B cell (primary cell): Measurements from ENCODE around the gene PHPT1. TPM values are rescaled to one million over a fixed set of nuclear protein-coding genes. Genes with fewer than 3 reads are reported as not detected.
A peak's percentile ranks its signal among the peaks of the same experiment; 100 is the strongest.

ENCODE experiments used
- ATAC-seq: fragments of 200-7000 bp; cut with Tn5 transposase; one replicate; pipeline ENCODE4 v1.10.0; 2021; ENCODE audit warnings: low read depth, mild to moderate bottlenecking, moderate number of reproducible peaks, moderate library complexity
- CTCF ChIA-PET: fragments of 350-600 bp; sonication (Branson Sonifier 250); formaldehyde crosslinking; loops from one replicate; lab custom pipeline; 2021; ENCODE audit warnings: antibody characterized with exemption, inconsistent platforms; lab: Charles Lee
- POLR2A ChIA-PET: fragments of 350-600 bp; sonication (Branson Sonifier 250); formaldehyde crosslinking; loops from one replicate; lab custom pipeline; 2021; ENCODE audit warnings: antibody characterized with exemption; lab: Charles Lee
- DNase-seq: peaks from one replicate; pipeline ENCODE4 v3.0.0; 2013
- H2AFZ ChIP-seq: 2 replicates; pipeline ENCODE4 v1.6.1; 2012; ENCODE audit warnings: mild to moderate bottlenecking, low read depth, low read length; ENCODE audit not compliant: insufficient read depth, poor library complexity, severe bottlenecking
- H3K27ac ChIP-seq, 2 donors: 1 replicate in 1 of 2; 2 replicates in 1 of 2; pipeline ENCODE4 v1.5.1; 2012 to 2013; ENCODE audit warnings: low read length in 2 of 2, mild to moderate bottlenecking in 2 of 2, moderate library complexity in 1 of 2
- H3K27me3 ChIP-seq, 4 experiments: fragments of 200-600 bp in 1 of 4; sonication (generic) in 1 of 4; replicated peaks in 1 of 4; 1 replicate in 2 of 4; 2 replicates in 2 of 4; pipeline versions ENCODE4 v1.6.1 to v1.7.0; 2013 to 2016; ENCODE audit warnings: low read length in 3 of 4, mild to moderate bottlenecking in 2 of 4, mixed read lengths in 1 of 4, moderate library complexity in 1 of 4; ENCODE audit not compliant: insufficient read depth in 4 of 4, control insufficient read depth in 3 of 4; ENCODE audit errors: control extremely low read depth in 1 of 4
- H3K36me3 ChIP-seq, 2 experiments: replicated peaks in 1 of 2; 1 replicate in 1 of 2; 2 replicates in 1 of 2; pipeline versions ENCODE4 v1.6.1 to v1.7.1; 2013; ENCODE audit warnings: low read length in 1 of 2; ENCODE audit not compliant: insufficient read depth in 2 of 2, control insufficient read depth in 1 of 2; ENCODE audit errors: control extremely low read depth in 1 of 2, extremely low read depth in 1 of 2
- H3K4me1 ChIP-seq, 2 donors: fragments of 200-600 bp in 1 of 2; sonication (generic) in 1 of 2; 1 replicate in 1 of 2; 2 replicates in 1 of 2; pipeline versions ENCODE4 v1.5.1 to v1.6.1; 2013 to 2017; ENCODE audit warnings: low read length in 2 of 2; ENCODE audit not compliant: control insufficient read depth in 2 of 2, insufficient read depth in 2 of 2
- H3K4me2 ChIP-seq: replicated peaks from 2 replicates; pipeline ENCODE3; 2012; ENCODE audit warnings: mild to moderate bottlenecking, low read depth, low read length; ENCODE audit not compliant: poor library complexity, severe bottlenecking
- H3K4me3 ChIP-seq, 5 experiments: fragments of 200-600 bp in 1 of 5; sonication (generic) in 1 of 5; 1 replicate in 3 of 5; 2 replicates in 2 of 5; pipeline versions ENCODE4 v1.5.1 to v1.7.0; 2011 to 2016; ENCODE audit warnings: low read length in 4 of 5, mild to moderate bottlenecking in 4 of 5, low read depth in 2 of 5, control low read depth in 1 of 5, moderate library complexity in 1 of 5; ENCODE audit not compliant: insufficient read depth in 1 of 5; ENCODE audit errors: control extremely low read depth in 1 of 5, extremely low read depth in 1 of 5
- H3K79me2 ChIP-seq: fragments of 200-600 bp; sonication (generic); one replicate; pipeline ENCODE4 v1.6.0; 2016; ENCODE audit warnings: low read length; ENCODE audit not compliant: control insufficient read depth, insufficient read depth
- H3K9ac ChIP-seq: fragments of 200-600 bp; sonication (generic); 2 replicates; pipeline ENCODE4 v1.6.1; 2017; ENCODE audit warnings: mild to moderate bottlenecking, low read length, moderate library complexity
- H3K9me3 ChIP-seq, 3 donors: one replicate each; pipeline versions ENCODE4 v1.6.1 to v1.7.1; 2013; ENCODE audit warnings: low read length in 2 of 3; ENCODE audit not compliant: control insufficient read depth in 2 of 3, insufficient read depth in 1 of 3; ENCODE audit errors: control extremely low read depth in 1 of 3
- H4K20me1 ChIP-seq: 2 replicates; pipeline ENCODE4 v1.6.0; 2012; ENCODE audit warnings: mild to moderate bottlenecking, low read length; ENCODE audit not compliant: insufficient read depth, control insufficient read depth, poor library complexity, severe bottlenecking
- H3K27ac Mint-ChIP-seq: one replicate; pipeline ENCODE4 v1.8.0; 2021; ENCODE audit warnings: mixed read lengths
- H3K27me3 Mint-ChIP-seq: one replicate; pipeline ENCODE4 v1.8.0; 2021; ENCODE audit warnings: mixed read lengths
- H3K4me1 Mint-ChIP-seq: one replicate; pipeline ENCODE4 v1.8.0; 2021; ENCODE audit warnings: mixed read lengths
- H3K4me3 Mint-ChIP-seq: one replicate; pipeline ENCODE4 v1.8.0; 2021; ENCODE audit warnings: mixed read lengths
- H3K9me3 Mint-ChIP-seq: one replicate; pipeline ENCODE4 v1.8.0; 2022; ENCODE audit warnings: mixed read lengths; ENCODE audit not compliant: insufficient read depth
- EZH2 ChIP-seq: IDR thresholded peaks from 2 replicates; pipeline ENCODE4 v1.6.1; 2012; ENCODE audit warnings: borderline replicate concordance, low read depth, mild to moderate bottlenecking, moderate library complexity, low read length; ENCODE audit not compliant: insufficient read depth, poor library complexity, severe bottlenecking
- WGBS: methylation state at CpG from one replicate; pipeline ENCODE4 v1.1.5; 2013; ENCODE audit warnings: missing lambda C conversion rate; ENCODE audit not compliant: insufficient coverage; 5-methylcytosine and 5-hydroxymethylcytosine counted together
- intact Hi-C: fragments of 100-400 bp; cut with micrococcal nuclease; formaldehyde crosslinking; loops from one replicate; pipeline ENCODE4 v1.10.0; 2022
- polyA plus RNA-seq: library from polyadenylated mRNA; depleted of rRNA; stranded (reverse); fragments of >200 nt; gene quantifications from 2 replicates; pipeline ENCODE4 v1.2.3, GENCODE V29; 2012
- total RNA-seq, 2 donors: library from RNA; stranded (reverse); fragments of 120-200 nt in 1 of 2; gene quantifications; 1 replicate in 1 of 2; 2 replicates in 1 of 2; pipeline versions ENCODE4 v1.2.3 to v1.2.4, GENCODE V29; 2013 to 2022
- TF ChIP-seq, protein P1 (sequence below): fragments of 200-600 bp; IDR thresholded peaks from one replicate; pipeline ENCODE4 v1.8.0; 2022; ENCODE audit warnings: antibody characterized with exemption, mild to moderate bottlenecking

PHPT1 gene
- total and polyA plus RNA-seq, 2 donors (not counting 1 experiment from before 2014, with no cell fraction given) = 36.5 to 37.2 TPM

DNA sequence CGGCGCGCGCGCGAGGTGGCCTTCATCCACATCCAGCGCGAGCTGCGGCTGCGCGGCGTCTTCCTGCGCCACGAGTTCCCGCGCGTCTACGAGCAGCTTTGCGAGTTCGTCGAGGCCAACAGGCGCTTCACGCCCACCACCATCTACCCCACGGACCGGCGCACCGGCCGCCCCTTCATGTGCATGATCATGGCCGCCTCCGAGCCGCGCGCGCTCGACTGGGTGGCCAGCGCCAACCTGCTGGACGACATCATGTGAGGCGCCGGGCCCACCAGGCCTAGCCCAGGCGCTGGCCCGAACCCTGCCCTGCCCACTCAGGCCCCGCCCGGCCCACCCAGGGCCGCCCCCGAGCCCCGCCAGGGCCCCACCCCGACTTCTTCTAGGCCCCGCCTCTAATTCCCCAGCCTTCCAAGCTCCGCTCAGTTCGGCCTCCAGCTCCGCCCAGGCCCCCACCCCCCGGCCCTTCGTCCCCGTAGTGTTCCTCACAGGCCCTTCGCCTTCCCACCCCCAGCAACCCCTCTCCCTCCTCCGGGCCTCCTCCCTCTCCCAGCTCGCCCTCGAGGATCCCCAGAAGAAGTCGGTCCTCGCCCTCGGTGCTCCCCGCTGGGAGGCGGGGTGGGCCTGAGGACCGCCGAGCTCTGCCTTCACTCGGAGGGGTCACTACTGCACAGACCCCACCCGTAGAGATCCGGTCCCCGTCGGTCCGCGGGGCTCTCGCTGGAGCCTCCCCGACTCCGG is 2.0 kb upstream of the PHPT1 start:
- H3K9ac ChIP-seq = peak overlapping the region; percentile 84
- no peak for ATAC-seq
- H2AFZ ChIP-seq = peak overlapping the region; percentile 97
- Mint-ChIP-seq H3K27me3 (peaks cover 7% of the 10 kb centered on the region), H3K4me3 (peak overlapping the region; percentile 96), H3K4me1 (peaks cover 29% of the 10 kb centered on the region), H3K27ac (peak overlapping the region; percentile 84), H3K9me3 (no peaks in the 10 kb centered on the region)
- H4K20me1 ChIP-seq = peaks cover 29% of the 10 kb centered on the region
- H3K27ac ChIP-seq = no peak overlapping the region
- DNase-seq = peak; percentile 53
- H3K4me3 ChIP-seq = peak overlapping the region in 4 of 5 experiments; percentile 73 to 87 (median 84)
- peak overlapping the region; percentile 99 for H3K4me2 ChIP-seq
- ChIA-PET CTCF (interaction anchor here (1.0 to 1.1 kb wide), 3 partner anchors 97 to 182 kb away, joined by 3 to 5 read pairs (median 3); partner anchors contain the start of gene FBXW5), POLR2A (interaction anchor here (0.6 to 0.7 kb wide), 2 partner anchors 20 to 79 kb away, joined by 8 to 10 read pairs; no protein-coding TSS in a partner anchor)
- H3K79me2 ChIP-seq = peaks cover 2% of the 10 kb centered on the region
- no peak for TF ChIP-seq EZH2
- TF ChIP-seq, protein P1, sequence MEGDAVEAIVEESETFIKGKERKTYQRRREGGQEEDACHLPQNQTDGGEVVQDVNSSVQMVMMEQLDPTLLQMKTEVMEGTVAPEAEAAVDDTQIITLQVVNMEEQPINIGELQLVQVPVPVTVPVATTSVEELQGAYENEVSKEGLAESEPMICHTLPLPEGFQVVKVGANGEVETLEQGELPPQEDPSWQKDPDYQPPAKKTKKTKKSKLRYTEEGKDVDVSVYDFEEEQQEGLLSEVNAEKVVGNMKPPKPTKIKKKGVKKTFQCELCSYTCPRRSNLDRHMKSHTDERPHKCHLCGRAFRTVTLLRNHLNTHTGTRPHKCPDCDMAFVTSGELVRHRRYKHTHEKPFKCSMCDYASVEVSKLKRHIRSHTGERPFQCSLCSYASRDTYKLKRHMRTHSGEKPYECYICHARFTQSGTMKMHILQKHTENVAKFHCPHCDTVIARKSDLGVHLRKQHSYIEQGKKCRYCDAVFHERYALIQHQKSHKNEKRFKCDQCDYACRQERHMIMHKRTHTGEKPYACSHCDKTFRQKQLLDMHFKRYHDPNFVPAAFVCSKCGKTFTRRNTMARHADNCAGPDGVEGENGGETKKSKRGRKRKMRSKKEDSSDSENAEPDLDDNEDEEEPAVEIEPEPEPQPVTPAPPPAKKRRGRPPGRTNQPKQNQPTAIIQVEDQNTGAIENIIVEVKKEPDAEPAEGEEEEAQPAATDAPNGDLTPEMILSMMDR = no peak
- H3K4me1 ChIP-seq = peaks cover 49 to 51% of the 10 kb centered on the region in 2 donors
- WGBS = 9% methylated on average over 67 of the region's 75 CpGs
- intact Hi-C loops = loop anchor here (5.0 kb wide), 1 partner anchor 55 kb away; no protein-coding TSS in a partner anchor
- H3K9me3 ChIP-seq = peaks cover 0 to 25% (median 0%) of the 10 kb centered on the region in 3 donors
- peaks cover 0 to 39% (median 12%) of the 10 kb centered on the region in 4 experiments for H3K27me3 ChIP-seq
- H3K36me3 ChIP-seq = peaks cover 0 to 4% of the 10 kb centered on the region in 2 experiments
